ENCODE data around the gene SCG3. TPM values are rescaled to one million over a fixed set of nuclear protein-coding genes. Genes with fewer than 3 reads are reported as not detected.

SCG3 gene
- total and polyA plus RNA-seq, 2 donors (not counting 1 experiment from before 2014, with no cell fraction given): not detected

- H3K36me3 ChIP-seq (replicated peaks in 1 of 2; ENCODE audit: control extremely low read depth in 1 of 2, control insufficient read depth in 1 of 2, extremely low read depth in 1 of 2, insufficient read depth in 2 of 2, low read length in 1 of 2): no peaks in the 10 kb centered on the region
These were observed 22.6 kb upstream of the SCG3 start for GRCh38 chr15:51658664-51659063.

GRCh38 chr15:51661072-51661471 is 20.2 kb upstream of the SCG3 start:
- POLR2A ChIA-PET: no interaction called here
- WGBS (ENCODE audit: insufficient coverage): no CpG with 5 or more reads among the region's 2 CpGs

More at GRCh38 chr15:51658664-51659063, 22.6 kb upstream of the SCG3 start:
- no peak for DNase-seq
- Histone ChIP-seq H3K27ac (ENCODE audit: low read length in 2 of 2) (no peak overlapping the region), H3K79me2 (ENCODE audit: control insufficient read depth, insufficient read depth, low read length) (no peaks in the 10 kb centered on the region), H3K4me1 (ENCODE audit: control insufficient read depth in 2 of 2, insufficient read depth in 2 of 2, low read length in 2 of 2) (no peaks in the 10 kb centered on the region), H3K4me2 (replicated peaks; ENCODE audit: low read depth, low read length, poor library complexity, severe bottlenecking) (no peak overlapping the region), H3K9ac (ENCODE audit: low read length) (no peak overlapping the region), H3K9me3 (ENCODE audit: control extremely low read depth in 1 of 3, control insufficient read depth in 2 of 3, insufficient read depth in 1 of 3, low read length in 2 of 3) (no peaks in the 10 kb centered on the region), H3K4me3 (ENCODE audit: control extremely low read depth in 1 of 5, extremely low read depth in 1 of 5, insufficient read depth in 1 of 5, low read depth in 2 of 5, low read length in 4 of 5) (no peak overlapping the region), H4K20me1 (ENCODE audit: control insufficient read depth, insufficient read depth, low read length, poor library complexity, severe bottlenecking) (no peaks in the 10 kb centered on the region), H2AFZ (ENCODE audit: insufficient read depth, low read depth, low read length, poor library complexity, severe bottlenecking) (no peak overlapping the region), H3K27me3 (replicated peaks in 1 of 4; ENCODE audit: control extremely low read depth in 1 of 4, control insufficient read depth in 3 of 4, insufficient read depth in 4 of 4, low read length in 3 of 4) (no peaks in the 10 kb centered on the region)
- no peak for TF ChIP-seq EZH2 (IDR thresholded peaks at IDR 0.05; ENCODE audit: borderline replicate concordance, insufficient read depth, low read depth, low read length, poor library complexity, severe bottlenecking)
- WGBS (ENCODE audit: insufficient coverage): no CpG with 5 or more reads among the region's 3 CpGs
- Mint-ChIP-seq H3K9me3 (ENCODE audit: insufficient read depth) (no peaks in the 10 kb centered on the region), H3K27me3 (no peaks in the 10 kb centered on the region), H3K27ac (no peak overlapping the region), H3K4me1 (no peaks in the 10 kb centered on the region), H3K4me3 (no peak overlapping the region)
- ATAC-seq (ENCODE audit: low read depth): no peak
- ChIA-PET CTCF (interaction anchor here (1.1 to 16.9 kb wide), 2 partner anchors 79 to 115 kb away, joined by 3 to 728 read pairs; partner anchors contain the start of gene LYSMD2), POLR2A (no interaction called here)
- intact Hi-C loops (cut with micrococcal nuclease): no loop called here

More at GRCh38 chr15:51661072-51661471, 20.2 kb upstream of the SCG3 start:
- H3K27me3 ChIP-seq (replicated peaks in 1 of 4; ENCODE audit: control extremely low read depth in 1 of 4, control insufficient read depth in 3 of 4, insufficient read depth in 4 of 4, low read length in 3 of 4): no peaks in the 10 kb centered on the region
- no peak for TF ChIP-seq EZH2 (IDR thresholded peaks at IDR 0.05; ENCODE audit: borderline replicate concordance, insufficient read depth, low read depth, low read length, poor library complexity, severe bottlenecking)
- TF ChIP-seq CTCF (IDR thresholded peaks at IDR 0.05): no peak
- Mint-ChIP-seq H3K4me1 (no peaks in the 10 kb centered on the region), H3K27ac (no peak overlapping the region), H3K27me3 (no peaks in the 10 kb centered on the region), H3K4me3 (no peak overlapping the region), H3K9me3 (ENCODE audit: insufficient read depth) (no peaks in the 10 kb centered on the region)
- CTCF ChIA-PET: interaction anchor here (0.8 to 2.1 kb wide), 3 partner anchors 11 to 15 kb away, joined by 3 to 8 read pairs (median 5); no protein-coding TSS in a partner anchor
- no peak overlapping the region for H3K4me2 ChIP-seq (replicated peaks; ENCODE audit: low read depth, low read length, poor library complexity, severe bottlenecking)
- no peak overlapping the region for H2AFZ ChIP-seq (ENCODE audit: insufficient read depth, low read depth, low read length, poor library complexity, severe bottlenecking)
- no peaks in the 10 kb centered on the region for H3K36me3 ChIP-seq (replicated peaks in 1 of 2; ENCODE audit: control extremely low read depth in 1 of 2, control insufficient read depth in 1 of 2, extremely low read depth in 1 of 2, insufficient read depth in 2 of 2, low read length in 1 of 2)
- no peaks in the 10 kb centered on the region for H3K79me2 ChIP-seq (ENCODE audit: control insufficient read depth, insufficient read depth, low read length)
- H3K9ac ChIP-seq (ENCODE audit: low read length): no peak overlapping the region
- DNase-seq (no peak), ATAC-seq (ENCODE audit: low read depth) (no peak)
- H3K27ac ChIP-seq (ENCODE audit: low read length in 2 of 2): no peak overlapping the region
- no peak overlapping the region for H3K4me3 ChIP-seq (ENCODE audit: control extremely low read depth in 1 of 5, extremely low read depth in 1 of 5, insufficient read depth in 1 of 5, low read depth in 2 of 5, low read length in 4 of 5)
- no peaks in the 10 kb centered on the region for H3K9me3 ChIP-seq (ENCODE audit: control extremely low read depth in 1 of 3, control insufficient read depth in 2 of 3, insufficient read depth in 1 of 3, low read length in 2 of 3)
- no peaks in the 10 kb centered on the region for H3K4me1 ChIP-seq (ENCODE audit: control insufficient read depth in 2 of 2, insufficient read depth in 2 of 2, low read length in 2 of 2)
- no peaks in the 10 kb centered on the region for H4K20me1 ChIP-seq (ENCODE audit: control insufficient read depth, insufficient read depth, low read length, poor library complexity, severe bottlenecking)
- intact Hi-C loops (cut with micrococcal nuclease): no loop called here
